Suprapubic skin (tissue), 3 donors: ENCODE results near the gene TMEM164.

Source experiments
- POLR2A ChIP-seq, 2 donors: fragments of 450-650 bp; IDR thresholded peaks; one replicate each; pipeline ENCODE4 v1.6.1; 2017; ENCODE audit warnings: antibody characterized with exemption in 2 of 2, mild to moderate bottlenecking in 2 of 2, moderate library complexity in 2 of 2
- TF ChIP-seq, protein P1 (sequence below), 2 donors: fragments of 200-600 bp in 1 of 2; fragments of 450-650 bp in 1 of 2; sonication (generic) in 1 of 2; IDR thresholded peaks; one replicate each; pipeline ENCODE4 v1.5.1; 2016 to 2019; ENCODE audit warnings: antibody characterized with exemption in 2 of 2, mild to moderate bottlenecking in 1 of 2, moderate library complexity in 1 of 2

DNA sequence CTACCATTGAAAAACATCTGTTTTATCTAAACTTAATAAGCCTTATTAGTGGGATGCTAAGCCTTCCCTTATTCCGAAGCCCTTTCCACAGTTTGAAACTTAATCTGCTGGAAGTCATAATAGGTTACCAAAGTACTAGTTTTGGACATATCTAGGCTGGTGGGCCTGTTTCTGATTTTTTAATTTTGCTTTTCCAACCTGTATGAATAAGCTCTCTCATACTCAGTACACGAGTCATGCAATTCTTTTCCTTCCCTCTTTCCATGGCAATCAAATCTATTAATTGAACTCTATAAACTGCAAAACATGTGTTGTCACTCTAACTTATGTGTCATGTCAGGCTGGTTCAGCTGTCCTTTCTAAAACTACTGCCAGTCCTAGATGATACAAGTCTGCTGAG, 224.0 kb downstream of the TMEM164 start:
- TF ChIP-seq, protein P1, sequence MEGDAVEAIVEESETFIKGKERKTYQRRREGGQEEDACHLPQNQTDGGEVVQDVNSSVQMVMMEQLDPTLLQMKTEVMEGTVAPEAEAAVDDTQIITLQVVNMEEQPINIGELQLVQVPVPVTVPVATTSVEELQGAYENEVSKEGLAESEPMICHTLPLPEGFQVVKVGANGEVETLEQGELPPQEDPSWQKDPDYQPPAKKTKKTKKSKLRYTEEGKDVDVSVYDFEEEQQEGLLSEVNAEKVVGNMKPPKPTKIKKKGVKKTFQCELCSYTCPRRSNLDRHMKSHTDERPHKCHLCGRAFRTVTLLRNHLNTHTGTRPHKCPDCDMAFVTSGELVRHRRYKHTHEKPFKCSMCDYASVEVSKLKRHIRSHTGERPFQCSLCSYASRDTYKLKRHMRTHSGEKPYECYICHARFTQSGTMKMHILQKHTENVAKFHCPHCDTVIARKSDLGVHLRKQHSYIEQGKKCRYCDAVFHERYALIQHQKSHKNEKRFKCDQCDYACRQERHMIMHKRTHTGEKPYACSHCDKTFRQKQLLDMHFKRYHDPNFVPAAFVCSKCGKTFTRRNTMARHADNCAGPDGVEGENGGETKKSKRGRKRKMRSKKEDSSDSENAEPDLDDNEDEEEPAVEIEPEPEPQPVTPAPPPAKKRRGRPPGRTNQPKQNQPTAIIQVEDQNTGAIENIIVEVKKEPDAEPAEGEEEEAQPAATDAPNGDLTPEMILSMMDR (IDR thresholded peaks at IDR 0.05), result no peak
- no peak for TF ChIP-seq POLR2A (IDR thresholded peaks at IDR 0.05)
